WTC11 (cell line): Measurements from ENCODE around the gene NAV2. TPM values are rescaled to one million over a fixed set of nuclear protein-coding genes. Genes with fewer than 3 reads are reported as not detected.

Source experiments
- ATAC-seq: fragments of 200-7000 bp; cut with Tn5 transposase; 2 replicates; pipeline ENCODE4 v1.10.0; 2021; ENCODE audit warnings: mild to moderate bottlenecking, moderate library complexity
- CTCF ChIA-PET: fragments of 300-600 bp; sonication (Branson Sonifier 250); formaldehyde crosslinking; loops from one replicate; lab custom pipeline; 2021; ENCODE audit warnings: antibody characterized with exemption; lab: Charles Lee
- POLR2A ChIA-PET: fragments of 350-600 bp; sonication (Branson Sonifier 250); formaldehyde crosslinking; loops from one replicate; lab custom pipeline; 2021; ENCODE audit warnings: antibody characterized with exemption; lab: Charles Lee
- DNase-seq: peaks from one replicate; pipeline ENCODE4 v3.0.0; 2021; ENCODE audit warnings: low spot score
- H3K27ac Mint-ChIP-seq: 2 replicates; pipeline ENCODE4 v1.8.0; 2021; ENCODE audit warnings: mixed read lengths
- H3K27me3 Mint-ChIP-seq: 2 replicates; pipeline ENCODE4 v1.8.0; 2021; ENCODE audit warnings: low read depth, mild to moderate bottlenecking, moderate library complexity, mixed read lengths
- H3K36me3 Mint-ChIP-seq: 2 replicates; pipeline ENCODE4 v1.8.0; 2021; ENCODE audit warnings: mixed read lengths
- H3K4me1 Mint-ChIP-seq: 2 replicates; pipeline ENCODE4 v1.8.0; 2022; ENCODE audit warnings: mixed read lengths
- H3K4me3 Mint-ChIP-seq: 2 replicates; pipeline ENCODE4 v1.8.0; 2021; ENCODE audit warnings: mild to moderate bottlenecking, moderate library complexity, mixed read lengths
- H3K9me3 Mint-ChIP-seq: 2 replicates; pipeline ENCODE4 v1.8.0; 2021; ENCODE audit warnings: mixed read lengths
- ATF2 ChIP-seq: sonication (generic); formaldehyde crosslinking; IDR thresholded peaks from 2 replicates; pipeline ENCODE4 v1.8.1; 2022; ENCODE audit warnings: low read depth, missing genetic modification reagents, borderline replicate concordance
- ATF3 ChIP-seq: sonication (generic); formaldehyde crosslinking; conservative IDR thresholded peaks from 2 replicates; pipeline ENCODE4 v1.8.1; 2022; ENCODE audit warnings: mild to moderate bottlenecking, missing genetic modification reagents
- CREM ChIP-seq: sonication (generic); formaldehyde crosslinking; IDR thresholded peaks from 2 replicates; pipeline ENCODE4 v1.8.1; 2022; ENCODE audit warnings: mild to moderate bottlenecking, missing genetic modification reagents, moderate library complexity
- E2F1 ChIP-seq: sonication (generic); formaldehyde crosslinking; IDR thresholded peaks from 2 replicates; pipeline ENCODE4 v1.8.0; 2022; ENCODE audit warnings: mild to moderate bottlenecking, missing genetic modification reagents
- ELF4 ChIP-seq: sonication (generic); formaldehyde crosslinking; IDR thresholded peaks from 2 replicates; pipeline ENCODE4 v1.8.1; 2022; ENCODE audit warnings: low read depth, mild to moderate bottlenecking, moderate library complexity, missing genetic modification reagents
- FOXK1 ChIP-seq: sonication (generic); formaldehyde crosslinking; IDR thresholded peaks from 2 replicates; pipeline ENCODE4 v1.8.0; 2022; ENCODE audit warnings: mild to moderate bottlenecking, moderate library complexity, missing genetic modification reagents
- HMGA2 ChIP-seq: fragments of 250-450 bp; sonication (Bioruptor Pico); IDR thresholded peaks from 2 replicates; pipeline ENCODE4 v1.4.0; 2021; ENCODE audit warnings: mild to moderate bottlenecking, moderate library complexity
- MYBL2 ChIP-seq: sonication (generic); formaldehyde crosslinking; IDR thresholded peaks from 2 replicates; pipeline ENCODE4 v1.8.1; 2023; ENCODE audit warnings: mild to moderate bottlenecking, moderate library complexity, missing genetic modification reagents
- TCF7 ChIP-seq: sonication (generic); formaldehyde crosslinking; IDR thresholded peaks from 2 replicates; pipeline ENCODE4 v1.8.0; 2022; ENCODE audit warnings: mild to moderate bottlenecking, low read depth, missing genetic modification reagents, moderate library complexity
- ZBTB21 ChIP-seq: sonication (generic); formaldehyde crosslinking; IDR thresholded peaks from 2 replicates; pipeline ENCODE4 v1.8.1; 2023; ENCODE audit warnings: mild to moderate bottlenecking, missing genetic modification reagents, borderline replicate concordance
- ZMAT4 ChIP-seq: fragments of 250-450 bp; sonication (Bioruptor Pico); IDR thresholded peaks from 2 replicates; pipeline ENCODE4 v1.9.0; 2021; ENCODE audit warnings: mild to moderate bottlenecking
- ZNF232 ChIP-seq: sonication (generic); formaldehyde crosslinking; IDR thresholded peaks from 2 replicates; pipeline ENCODE4 v1.8.0; 2022; ENCODE audit warnings: mild to moderate bottlenecking, missing genetic modification reagents
- ZNF263 ChIP-seq: sonication (generic); formaldehyde crosslinking; IDR thresholded peaks from 2 replicates; pipeline ENCODE4 v1.8.1; 2022; ENCODE audit warnings: low read depth, mild to moderate bottlenecking, moderate library complexity, missing genetic modification reagents
- ZNF317 ChIP-seq: sonication (generic); formaldehyde crosslinking; IDR thresholded peaks from 2 replicates; pipeline ENCODE4 v1.8.1; 2023; ENCODE audit warnings: low read depth, mild to moderate bottlenecking, moderate library complexity, missing genetic modification reagents, borderline replicate concordance
- total RNA-seq: library from RNA; stranded (reverse); gene quantifications from 3 replicates; pipeline ENCODE4 v1.2.3, GENCODE V29; 2021
- TF ChIP-seq, protein P1 (sequence below): sonication (generic); formaldehyde crosslinking; IDR thresholded peaks from 2 replicates; pipeline ENCODE4 v1.8.0; 2022; ENCODE audit warnings: mild to moderate bottlenecking, missing genetic modification reagents
- TF ChIP-seq, protein P2 (sequence below): sonication (generic); formaldehyde crosslinking; IDR thresholded peaks from 2 replicates; pipeline ENCODE4 v1.8.0; 2023; ENCODE audit warnings: missing genetic modification reagents
- TF ChIP-seq, protein P3 (sequence below): fragments of 250-450 bp; sonication (Bioruptor Pico); IDR thresholded peaks from 2 replicates; pipeline ENCODE4 v1.9.0; 2021; ENCODE audit warnings: mild to moderate bottlenecking, borderline replicate concordance
- TF ChIP-seq, protein P4 (sequence below): sonication (generic); formaldehyde crosslinking; IDR thresholded peaks from 2 replicates; pipeline ENCODE4 v1.8.0; 2022; ENCODE audit warnings: missing genetic modification reagents

Gene NAV2
- total RNA-seq, 1 experiment from 2014 or later, result 42.8 TPM

GRCh38 chr11:19992162-19992561, 279.5 kb downstream of the NAV2 start (continued):
- TF ChIP-seq E2F1, result no peak
- TF ChIP-seq, all 79 proteins: peak for 0

DNA sequence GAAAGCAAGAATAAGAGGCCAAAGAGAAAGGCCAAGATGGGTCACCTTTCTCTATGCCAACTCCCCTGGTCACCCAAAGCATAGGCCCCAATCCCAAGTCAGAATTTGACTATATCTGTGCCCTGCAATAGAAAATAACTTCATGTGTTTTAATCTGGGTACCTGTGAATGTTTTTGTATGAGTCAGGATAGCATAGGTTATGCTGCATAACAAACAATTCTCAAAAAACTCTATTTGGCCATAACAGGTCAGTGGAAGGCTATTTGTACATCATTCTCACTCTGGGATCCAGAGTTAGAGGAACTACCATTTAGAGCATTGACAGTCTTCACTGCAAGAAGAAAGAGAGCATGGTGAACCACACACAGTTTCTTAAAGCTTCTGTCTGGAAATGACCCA, 280.4 kb downstream of the NAV2 start:
- no peak overlapping the region for H3K27ac Mint-ChIP-seq
- no peak for ATAC-seq
- no peak for TF ChIP-seq CREM
- no peak for TF ChIP-seq ELF4 (CRISPR knock-in tag)
- no peak for TF ChIP-seq ZNF263 (CRISPR knock-in tag)
- no peak for TF ChIP-seq MYBL2 (CRISPR knock-in tag)
- TF ChIP-seq HMGA2 (CRISPR knock-in tag), result no peak
- TF ChIP-seq ZMAT4 (CRISPR knock-in tag), result no peak
- TF ChIP-seq, protein P1, sequence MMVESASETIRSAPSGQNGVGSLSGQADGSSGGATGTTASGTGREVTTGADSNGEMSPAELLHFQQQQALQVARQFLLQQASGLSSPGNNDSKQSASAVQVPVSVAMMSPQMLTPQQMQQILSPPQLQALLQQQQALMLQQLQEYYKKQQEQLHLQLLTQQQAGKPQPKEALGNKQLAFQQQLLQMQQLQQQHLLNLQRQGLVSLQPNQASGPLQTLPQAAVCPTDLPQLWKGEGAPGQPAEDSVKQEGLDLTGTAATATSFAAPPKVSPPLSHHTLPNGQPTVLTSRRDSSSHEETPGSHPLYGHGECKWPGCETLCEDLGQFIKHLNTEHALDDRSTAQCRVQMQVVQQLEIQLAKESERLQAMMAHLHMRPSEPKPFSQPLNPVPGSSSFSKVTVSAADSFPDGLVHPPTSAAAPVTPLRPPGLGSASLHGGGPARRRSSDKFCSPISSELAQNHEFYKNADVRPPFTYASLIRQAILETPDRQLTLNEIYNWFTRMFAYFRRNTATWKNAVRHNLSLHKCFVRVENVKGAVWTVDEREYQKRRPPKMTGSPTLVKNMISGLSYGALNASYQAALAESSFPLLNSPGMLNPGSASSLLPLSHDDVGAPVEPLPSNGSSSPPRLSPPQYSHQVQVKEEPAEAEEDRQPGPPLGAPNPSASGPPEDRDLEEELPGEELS (CRISPR knock-in tag), result no peak
- TF ChIP-seq, protein P2, sequence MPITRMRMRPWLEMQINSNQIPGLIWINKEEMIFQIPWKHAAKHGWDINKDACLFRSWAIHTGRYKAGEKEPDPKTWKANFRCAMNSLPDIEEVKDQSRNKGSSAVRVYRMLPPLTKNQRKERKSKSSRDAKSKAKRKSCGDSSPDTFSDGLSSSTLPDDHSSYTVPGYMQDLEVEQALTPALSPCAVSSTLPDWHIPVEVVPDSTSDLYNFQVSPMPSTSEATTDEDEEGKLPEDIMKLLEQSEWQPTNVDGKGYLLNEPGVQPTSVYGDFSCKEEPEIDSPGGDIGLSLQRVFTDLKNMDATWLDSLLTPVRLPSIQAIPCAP (CRISPR knock-in tag), result no peak
- TF ChIP-seq ATF2 (CRISPR knock-in tag), result no peak
- DNase-seq, result no peak
- H3K4me3 Mint-ChIP-seq, result no peak overlapping the region
- H3K27me3 Mint-ChIP-seq, result peaks cover 20% of the 10 kb centered on the region
- peaks cover 10% of the 10 kb centered on the region for H3K9me3 Mint-ChIP-seq
- H3K4me1 Mint-ChIP-seq, result peaks cover 25% of the 10 kb centered on the region
- ChIA-PET POLR2A (interaction anchor here (0.7 kb wide), 1 partner anchor 759 kb away, joined by 4 read pairs; no protein-coding TSS in a partner anchor), CTCF (interaction anchor here (0.7 kb wide), 1 partner anchor 253 kb away, joined by 5 read pairs; no protein-coding TSS in a partner anchor)
- peaks cover 17% of the 10 kb centered on the region for H3K36me3 Mint-ChIP-seq

GRCh38 chr11:19994672-19995071, 282.0 kb downstream of the NAV2 start:
- CTCF ChIA-PET, result interaction anchor here (0.9 kb wide), 1 partner anchor 615 kb away, joined by 3 read pairs; no protein-coding TSS in a partner anchor
- TF ChIP-seq ZNF317 (CRISPR knock-in tag) (no peak), ZNF232 (CRISPR knock-in tag) (no peak), ZBTB21 (CRISPR knock-in tag) (no peak), TCF7 (no peak), FOXK1 (CRISPR knock-in tag) (no peak), ELF4 (CRISPR knock-in tag) (no peak), ZNF263 (CRISPR knock-in tag) (no peak), ATF3 (CRISPR knock-in tag) (no peak)
- TF ChIP-seq, protein P3, sequence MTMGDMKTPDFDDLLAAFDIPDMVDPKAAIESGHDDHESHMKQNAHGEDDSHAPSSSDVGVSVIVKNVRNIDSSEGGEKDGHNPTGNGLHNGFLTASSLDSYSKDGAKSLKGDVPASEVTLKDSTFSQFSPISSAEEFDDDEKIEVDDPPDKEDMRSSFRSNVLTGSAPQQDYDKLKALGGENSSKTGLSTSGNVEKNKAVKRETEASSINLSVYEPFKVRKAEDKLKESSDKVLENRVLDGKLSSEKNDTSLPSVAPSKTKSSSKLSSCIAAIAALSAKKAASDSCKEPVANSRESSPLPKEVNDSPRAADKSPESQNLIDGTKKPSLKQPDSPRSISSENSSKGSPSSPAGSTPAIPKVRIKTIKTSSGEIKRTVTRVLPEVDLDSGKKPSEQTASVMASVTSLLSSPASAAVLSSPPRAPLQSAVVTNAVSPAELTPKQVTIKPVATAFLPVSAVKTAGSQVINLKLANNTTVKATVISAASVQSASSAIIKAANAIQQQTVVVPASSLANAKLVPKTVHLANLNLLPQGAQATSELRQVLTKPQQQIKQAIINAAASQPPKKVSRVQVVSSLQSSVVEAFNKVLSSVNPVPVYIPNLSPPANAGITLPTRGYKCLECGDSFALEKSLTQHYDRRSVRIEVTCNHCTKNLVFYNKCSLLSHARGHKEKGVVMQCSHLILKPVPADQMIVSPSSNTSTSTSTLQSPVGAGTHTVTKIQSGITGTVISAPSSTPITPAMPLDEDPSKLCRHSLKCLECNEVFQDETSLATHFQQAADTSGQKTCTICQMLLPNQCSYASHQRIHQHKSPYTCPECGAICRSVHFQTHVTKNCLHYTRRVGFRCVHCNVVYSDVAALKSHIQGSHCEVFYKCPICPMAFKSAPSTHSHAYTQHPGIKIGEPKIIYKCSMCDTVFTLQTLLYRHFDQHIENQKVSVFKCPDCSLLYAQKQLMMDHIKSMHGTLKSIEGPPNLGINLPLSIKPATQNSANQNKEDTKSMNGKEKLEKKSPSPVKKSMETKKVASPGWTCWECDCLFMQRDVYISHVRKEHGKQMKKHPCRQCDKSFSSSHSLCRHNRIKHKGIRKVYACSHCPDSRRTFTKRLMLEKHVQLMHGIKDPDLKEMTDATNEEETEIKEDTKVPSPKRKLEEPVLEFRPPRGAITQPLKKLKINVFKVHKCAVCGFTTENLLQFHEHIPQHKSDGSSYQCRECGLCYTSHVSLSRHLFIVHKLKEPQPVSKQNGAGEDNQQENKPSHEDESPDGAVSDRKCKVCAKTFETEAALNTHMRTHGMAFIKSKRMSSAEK (CRISPR knock-in tag), result no peak
- TF ChIP-seq, protein P4, sequence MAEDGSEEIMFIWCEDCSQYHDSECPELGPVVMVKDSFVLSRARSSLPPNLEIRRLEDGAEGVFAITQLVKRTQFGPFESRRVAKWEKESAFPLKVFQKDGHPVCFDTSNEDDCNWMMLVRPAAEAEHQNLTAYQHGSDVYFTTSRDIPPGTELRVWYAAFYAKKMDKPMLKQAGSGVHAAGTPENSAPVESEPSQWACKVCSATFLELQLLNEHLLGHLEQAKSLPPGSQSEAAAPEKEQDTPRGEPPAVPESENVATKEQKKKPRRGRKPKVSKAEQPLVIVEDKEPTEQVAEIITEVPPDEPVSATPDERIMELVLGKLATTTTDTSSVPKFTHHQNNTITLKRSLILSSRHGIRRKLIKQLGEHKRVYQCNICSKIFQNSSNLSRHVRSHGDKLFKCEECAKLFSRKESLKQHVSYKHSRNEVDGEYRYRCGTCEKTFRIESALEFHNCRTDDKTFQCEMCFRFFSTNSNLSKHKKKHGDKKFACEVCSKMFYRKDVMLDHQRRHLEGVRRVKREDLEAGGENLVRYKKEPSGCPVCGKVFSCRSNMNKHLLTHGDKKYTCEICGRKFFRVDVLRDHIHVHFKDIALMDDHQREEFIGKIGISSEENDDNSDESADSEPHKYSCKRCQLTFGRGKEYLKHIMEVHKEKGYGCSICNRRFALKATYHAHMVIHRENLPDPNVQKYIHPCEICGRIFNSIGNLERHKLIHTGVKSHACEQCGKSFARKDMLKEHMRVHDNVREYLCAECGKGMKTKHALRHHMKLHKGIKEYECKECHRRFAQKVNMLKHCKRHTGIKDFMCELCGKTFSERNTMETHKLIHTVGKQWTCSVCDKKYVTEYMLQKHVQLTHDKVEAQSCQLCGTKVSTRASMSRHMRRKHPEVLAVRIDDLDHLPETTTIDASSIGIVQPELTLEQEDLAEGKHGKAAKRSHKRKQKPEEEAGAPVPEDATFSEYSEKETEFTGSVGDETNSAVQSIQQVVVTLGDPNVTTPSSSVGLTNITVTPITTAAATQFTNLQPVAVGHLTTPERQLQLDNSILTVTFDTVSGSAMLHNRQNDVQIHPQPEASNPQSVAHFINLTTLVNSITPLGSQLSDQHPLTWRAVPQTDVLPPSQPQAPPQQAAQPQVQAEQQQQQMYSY (CRISPR knock-in tag), result no peak

More at GRCh38 chr11:19994672-19995071, 282.0 kb downstream of the NAV2 start:
- POLR2A ChIA-PET, result no interaction called here
- H3K27me3 Mint-ChIP-seq, result peaks cover 37% of the 10 kb centered on the region
- H3K27ac Mint-ChIP-seq, result no peak overlapping the region
- H3K36me3 Mint-ChIP-seq, result peaks cover 17% of the 10 kb centered on the region
- DNase-seq (no peak), ATAC-seq (no peak)
- H3K4me1 Mint-ChIP-seq, result peaks cover 20% of the 10 kb centered on the region
- no peak overlapping the region for H3K4me3 Mint-ChIP-seq
- H3K9me3 Mint-ChIP-seq, result peaks cover 10% of the 10 kb centered on the region
